Thyroid gland (tissue), 4 donors: Measurements from ENCODE around the gene CX3CR1. TPM values are rescaled to one million over a fixed set of nuclear protein-coding genes. Genes with fewer than 3 reads are reported as not detected.
A peak's percentile ranks its signal among the peaks of the same experiment; 100 is the strongest.

Experiments
- DNase-seq, 2 donors: peaks; one replicate each; pipeline ENCODE4 v3.0.0-alpha.2; 2019
- H3K27ac ChIP-seq, 3 donors: fragments of 200-600 bp; sonication (generic); 1 replicate in 2 of 3; 2 replicates in 1 of 3; pipeline ENCODE4 v1.5.1; 2016 to 2019; ENCODE audit warnings: mild to moderate bottlenecking in 1 of 3, moderate library complexity in 1 of 3
- H3K27me3 ChIP-seq: fragments of 200-600 bp; sonication (generic); one replicate; pipeline ENCODE4 v1.5.1; 2019
- H3K36me3 ChIP-seq, 2 donors: fragments of 200-600 bp; sonication (generic); one replicate each; pipeline ENCODE4 v1.5.1; 2016 to 2019
- H3K4me1 ChIP-seq, 2 donors: fragments of 200-600 bp; sonication (generic); one replicate each; pipeline ENCODE4 v1.5.1; 2017 to 2019
- H3K4me3 ChIP-seq, 3 donors: fragments of 200-600 bp; sonication (generic); replicated peaks in 1 of 3; 1 replicate in 2 of 3; 2 replicates in 1 of 3; pipeline ENCODE4 v1.5.1; 2016; ENCODE audit warnings: mild to moderate bottlenecking in 1 of 3
- H3K9me3 ChIP-seq: fragments of 200-600 bp; sonication (generic); one replicate; pipeline ENCODE4 v1.5.1; 2017
- POLR2A ChIP-seq, 2 donors: fragments of 450-650 bp; IDR thresholded peaks; one replicate each; pipeline ENCODE4 v1.6.1; 2017; ENCODE audit warnings: antibody characterized with exemption in 2 of 2, mild to moderate bottlenecking in 2 of 2, moderate library complexity in 1 of 2
- WGBS, 2 donors: methylation state at CpG; one replicate each; pipeline ENCODE4 v1.1.5; 2017; 5-methylcytosine and 5-hydroxymethylcytosine counted together
- intact Hi-C: fragments of 100-400 bp; cut with DNase I; formaldehyde crosslinking; loops from one replicate; pipeline ENCODE4 v1.15.1; 2023
- total RNA-seq, 4 donors: library from RNA; depleted of rRNA; stranded (reverse); fragments of >200 nt; gene quantifications; one replicate each; pipeline ENCODE4 v1.2.3, GENCODE V29; 2016
- TF ChIP-seq, protein P1 (sequence below), 6 experiments: fragments of 200-600 bp in 3 of 6; fragments of 450-650 bp in 3 of 6; sonication (generic) in 3 of 6; IDR thresholded peaks; one replicate each; pipeline ENCODE4 v1.5.1; 2016 to 2019; ENCODE audit warnings: antibody characterized with exemption in 6 of 6, mild to moderate bottlenecking in 2 of 6, inconsistent platforms in 1 of 6, moderate library complexity in 1 of 6

Gene CX3CR1
- total RNA-seq, 4 donors from 2014 or later: 0.27 to 1.9 (median 1.1) TPM; not detected in 1

DNA sequence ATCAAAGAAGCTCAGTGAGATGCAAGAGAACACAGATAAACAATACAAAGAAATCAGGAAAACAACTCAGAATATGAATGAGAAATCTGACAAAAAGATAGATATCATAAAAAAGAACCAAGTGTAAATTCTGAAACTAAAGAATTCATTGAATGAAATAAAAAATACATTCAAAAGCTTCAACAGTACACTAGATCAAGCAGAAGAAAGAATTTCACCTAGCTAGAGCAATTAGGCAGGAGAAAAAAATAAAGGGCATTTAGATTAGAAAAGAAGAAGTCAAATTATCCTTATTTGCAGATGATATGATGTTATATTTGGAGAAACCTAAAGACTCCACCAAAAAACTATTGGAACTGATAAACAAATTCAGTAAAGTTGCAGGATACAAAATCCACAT is 19.4 kb upstream of the CX3CR1 start:
- TF ChIP-seq POLR2A (IDR thresholded peaks at IDR 0.05): no peak
- TF ChIP-seq, protein P1, sequence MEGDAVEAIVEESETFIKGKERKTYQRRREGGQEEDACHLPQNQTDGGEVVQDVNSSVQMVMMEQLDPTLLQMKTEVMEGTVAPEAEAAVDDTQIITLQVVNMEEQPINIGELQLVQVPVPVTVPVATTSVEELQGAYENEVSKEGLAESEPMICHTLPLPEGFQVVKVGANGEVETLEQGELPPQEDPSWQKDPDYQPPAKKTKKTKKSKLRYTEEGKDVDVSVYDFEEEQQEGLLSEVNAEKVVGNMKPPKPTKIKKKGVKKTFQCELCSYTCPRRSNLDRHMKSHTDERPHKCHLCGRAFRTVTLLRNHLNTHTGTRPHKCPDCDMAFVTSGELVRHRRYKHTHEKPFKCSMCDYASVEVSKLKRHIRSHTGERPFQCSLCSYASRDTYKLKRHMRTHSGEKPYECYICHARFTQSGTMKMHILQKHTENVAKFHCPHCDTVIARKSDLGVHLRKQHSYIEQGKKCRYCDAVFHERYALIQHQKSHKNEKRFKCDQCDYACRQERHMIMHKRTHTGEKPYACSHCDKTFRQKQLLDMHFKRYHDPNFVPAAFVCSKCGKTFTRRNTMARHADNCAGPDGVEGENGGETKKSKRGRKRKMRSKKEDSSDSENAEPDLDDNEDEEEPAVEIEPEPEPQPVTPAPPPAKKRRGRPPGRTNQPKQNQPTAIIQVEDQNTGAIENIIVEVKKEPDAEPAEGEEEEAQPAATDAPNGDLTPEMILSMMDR (IDR thresholded peaks at IDR 0.05): no peak
- Histone ChIP-seq H3K4me3 (no peak overlapping the region), H3K4me1 (peaks cover 8 to 11% of the 10 kb centered on the region in 2 donors), H3K9me3 (no peaks in the 10 kb centered on the region), H3K36me3 (no peaks in the 10 kb centered on the region), H3K27ac (no peak overlapping the region), H3K27me3 (no peaks in the 10 kb centered on the region)
- DNase-seq: no peak
- intact Hi-C loops: no loop called here

DNA sequence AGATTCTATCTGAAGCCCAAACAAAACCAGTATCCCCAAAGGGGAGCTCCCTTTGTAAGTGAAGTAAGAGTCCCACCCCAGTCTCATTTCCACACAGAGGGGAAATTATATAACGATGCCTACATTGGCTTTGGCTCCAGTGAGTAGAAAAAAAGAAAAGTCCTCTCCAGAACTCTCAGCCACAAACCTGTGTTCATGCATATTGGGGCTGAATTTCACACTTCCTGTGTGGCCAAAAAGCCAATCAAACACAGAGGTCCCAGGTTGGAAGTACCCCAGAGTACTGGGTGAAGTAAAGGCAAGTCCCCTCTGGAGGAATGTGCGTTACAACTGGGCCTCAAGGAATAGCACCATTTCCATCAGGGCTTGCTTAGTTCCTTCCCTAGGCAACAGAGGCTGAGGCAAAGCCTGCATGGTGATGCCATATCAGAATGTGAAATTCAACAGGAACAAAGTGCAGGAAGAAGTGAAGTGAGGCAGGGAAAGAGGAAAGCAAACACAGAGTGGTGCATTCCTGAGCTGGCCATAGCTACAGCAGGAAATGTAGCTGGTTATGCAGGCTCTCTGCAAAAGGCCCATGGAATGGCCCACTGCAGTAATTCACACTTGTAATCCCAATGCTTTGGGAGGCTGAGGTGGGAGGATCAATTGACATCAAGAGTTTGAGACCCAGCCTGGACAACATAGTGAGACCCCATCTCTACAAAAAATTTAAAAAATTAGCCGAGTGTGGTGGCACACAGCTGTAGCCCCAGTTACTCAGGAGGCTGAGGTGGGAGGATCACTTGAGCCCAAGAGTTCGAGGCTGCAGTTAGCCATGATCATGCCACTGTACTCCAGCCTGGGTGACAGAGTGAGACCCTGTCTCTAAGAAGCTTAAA is 16.6 kb upstream of the CX3CR1 start:
- no peaks in the 10 kb centered on the region for H3K9me3 ChIP-seq
- TF ChIP-seq, protein P1 (IDR thresholded peaks at IDR 0.05): no peak
- TF ChIP-seq POLR2A (IDR thresholded peaks at IDR 0.05): no peak
- DNase-seq: no peak
- no peaks in the 10 kb centered on the region for H3K36me3 ChIP-seq
- H3K27me3 ChIP-seq: no peaks in the 10 kb centered on the region
- intact Hi-C loops: no loop called here
- no peak overlapping the region for H3K27ac ChIP-seq
- H3K4me1 ChIP-seq: peaks cover 9 to 21% of the 10 kb centered on the region in 2 donors
- no peak overlapping the region for H3K4me3 ChIP-seq
- WGBS, 2 donors: 88 to 94% methylated on average over 4 of the region's 4 CpGs

- 84 to 89% methylated on average over 5 of the region's 5 CpGs for WGBS, 2 donors
- Histone ChIP-seq H3K36me3 (no peaks in the 10 kb centered on the region), H3K9me3 (no peaks in the 10 kb centered on the region), H3K4me1 (peaks cover 9 to 29% of the 10 kb centered on the region in 2 donors), H3K4me3 (no peak overlapping the region), H3K27me3 (no peaks in the 10 kb centered on the region), H3K27ac (peak overlapping the region in 1 of 3 donors; percentile 57)
- intact Hi-C loops: no loop called here
- no peak for DNase-seq
- TF ChIP-seq, protein P1 (IDR thresholded peaks at IDR 0.05): no peak
- no peak for TF ChIP-seq POLR2A (IDR thresholded peaks at IDR 0.05)
Measured at GRCh38 chr3:39295184-39295775, 15.4 kb upstream of the CX3CR1 start.

DNA sequence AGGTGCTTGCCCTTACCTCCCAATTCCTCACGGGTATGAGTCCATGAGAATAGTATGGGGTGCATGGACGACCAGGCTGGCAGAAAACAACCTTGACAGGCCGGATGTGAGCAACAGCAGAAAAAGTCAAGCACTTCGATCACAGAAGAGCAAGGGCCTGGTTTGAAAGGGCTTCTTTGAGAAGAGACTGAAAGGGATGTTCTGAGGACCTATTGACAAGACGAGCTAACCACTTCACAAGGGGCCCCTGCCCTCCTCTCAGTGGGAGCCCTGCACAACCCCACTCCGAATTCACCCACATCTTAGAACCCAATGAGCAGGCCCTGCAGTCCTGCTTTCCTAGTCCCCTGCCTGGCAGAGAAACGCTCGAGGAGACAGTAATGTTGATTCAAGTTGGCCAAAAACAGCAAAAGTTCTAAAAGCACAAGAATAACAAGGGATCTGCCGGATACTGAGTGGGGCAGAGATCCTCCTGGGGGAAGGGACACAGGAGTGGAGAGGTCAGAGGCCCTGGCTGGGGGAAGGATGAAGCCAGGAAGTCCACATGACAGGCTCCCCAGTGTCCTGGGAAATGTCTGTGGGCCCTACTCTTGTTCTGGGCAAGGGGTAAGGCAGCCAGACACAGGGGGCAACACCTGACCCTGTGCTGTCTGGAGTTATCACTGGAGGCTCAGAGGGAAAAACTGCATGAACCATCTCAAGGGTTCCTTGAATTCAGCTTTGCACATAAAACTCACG is 14.8 kb upstream of the CX3CR1 start:
- peak; percentile 14 to 35 for DNase-seq
- H3K9me3 ChIP-seq: no peaks in the 10 kb centered on the region

More for the DNA sequence above, 14.8 kb upstream of the CX3CR1 start:
- TF ChIP-seq, protein P1 (IDR thresholded peaks at IDR 0.05): no peak
- TF ChIP-seq POLR2A (IDR thresholded peaks at IDR 0.05): no peak
- intact Hi-C loops: loop anchor here (5.0 kb wide), 2 partner anchors 83 to 167 kb away; no protein-coding TSS in a partner anchor
- Histone ChIP-seq H3K27me3 (no peaks in the 10 kb centered on the region), H3K27ac (peak overlapping the region in 1 of 3 donors; percentile 57), H3K4me3 (no peak overlapping the region), H3K4me1 (peaks cover 9 to 30% of the 10 kb centered on the region in 2 donors), H3K36me3 (no peaks in the 10 kb centered on the region)
- WGBS, 2 donors: 46 to 56% methylated on average over 10 of the region's 10 CpGs
